GM23248 (cell line): Measurements from ENCODE around the gene KCNMA1.

Experiments
- EZH2 ChIP-seq: fragments of 200-600 bp; sonication (generic); IDR thresholded peaks from 2 replicates; pipeline ENCODE4 v1.6.1; 2018; ENCODE audit warnings: antibody characterized with exemption, mild to moderate bottlenecking; ENCODE audit not compliant: insufficient read depth, poor library complexity, severe bottlenecking
- EZH2phosphoT487 ChIP-seq: fragments of 200-600 bp; sonication (generic); IDR thresholded peaks from 2 replicates; pipeline ENCODE4 v1.6.1; 2018; ENCODE audit warnings: antibody characterized with exemption, moderate library complexity, mild to moderate bottlenecking, low read depth; ENCODE audit not compliant: insufficient read depth

- TF ChIP-seq EZH2 (no peak), EZH2phosphoT487 (no peak)
Measured at GRCh38 chr10:77597560-77597959, 40.0 kb downstream of the KCNMA1 start.
